ENCODE data around the gene RIOK1. TPM values are rescaled to one million over a fixed set of nuclear protein-coding genes. Genes with fewer than 3 reads are reported as not detected.
A peak's percentile ranks its signal among the peaks of the same experiment; 100 is the strongest.

Gene RIOK1
- total and polyA plus RNA-seq, 2 of the 13 experiments (the other 11 are each of a cell fraction or from before 2014, with no cell fraction given), result 9.4 to 37.8 TPM

- no peak for TF ChIP-seq HOXD1 (CRISPR knock-in tag; IDR thresholded peaks at IDR 0.05)
- TF ChIP-seq ZNF251 (CRISPR knock-in tag; IDR thresholded peaks at IDR 0.05), result no peak
- TF ChIP-seq JUND (CRISPR knock-in tag; IDR thresholded peaks at IDR 0.05), result no peak
- TF ChIP-seq ZBTB1 (CRISPR knock-in tag; IDR thresholded peaks at IDR 0.05; ENCODE audit: borderline replicate concordance), result no peak
- no peak for TF ChIP-seq ZSCAN9 (CRISPR knock-in tag; IDR thresholded peaks at IDR 0.05; ENCODE audit: borderline replicate concordance)
- peak; percentile 29; the same call in 1 of the 2 replicates for TF ChIP-seq ZNF431 (CRISPR knock-in tag; IDR thresholded peaks at IDR 0.05; ENCODE audit: borderline replicate concordance, low read depth)
- no peak for TF ChIP-seq KMT2A (CRISPR knock-in tag; IDR thresholded peaks at IDR 0.05)
- TF ChIP-seq ZNF20 (CRISPR knock-in tag; IDR thresholded peaks at IDR 0.05), result no peak
- no peak for TF ChIP-seq NKX3-1 (CRISPR knock-in tag; IDR thresholded peaks at IDR 0.05)
- no peak for TF ChIP-seq SNRNP70 (IDR thresholded peaks at IDR 0.05; ENCODE audit: low read depth, low read length)
- TF ChIP-seq HDAC6 (IDR thresholded peaks at IDR 0.05; ENCODE audit: low read depth, low read length), result no peak
- peak; percentile 72 for TF ChIP-seq DR1 (CRISPR knock-in tag; IDR thresholded peaks at IDR 0.05)
- no peak for TF ChIP-seq ELK4 (CRISPR knock-in tag; IDR thresholded peaks at IDR 0.05; ENCODE audit: borderline replicate concordance)
- peak; percentile 76; the same call in 1 of the 2 replicates for TF ChIP-seq NFIC (IDR thresholded peaks at IDR 0.05; ENCODE audit: low read length)
- TF ChIP-seq ZGPAT (CRISPR knock-in tag; IDR thresholded peaks at IDR 0.05), result peak; percentile 56; the same call in 1 of the 2 replicates
- TF ChIP-seq RERE (CRISPR knock-in tag; IDR thresholded peaks at IDR 0.05; ENCODE audit: low read depth), result no peak
- no peak for TF ChIP-seq USF2 (IDR thresholded peaks at IDR 0.05; ENCODE audit: low read depth, low read length)
- TF ChIP-seq USF2 (CRISPR knock-in tag; IDR thresholded peaks at IDR 0.05; ENCODE audit: borderline replicate concordance), result no peak
- TF ChIP-seq CCDC6 (CRISPR knock-in tag; IDR thresholded peaks at IDR 0.05), result no peak
- no peak for TF ChIP-seq ZNF672 (CRISPR knock-in tag; IDR thresholded peaks at IDR 0.05)
- TF ChIP-seq MTF1 (CRISPR knock-in tag; IDR thresholded peaks at IDR 0.05), result no peak
Measured at GRCh38 chr6:7426447-7427169, 37.0 kb downstream of the RIOK1 start (continued).

Data from HepG2 (cell line).